NT2/D1 (cell line): ENCODE results near the gene SLC22A12.

ENCODE experiments used
- SUZ12 ChIP-seq: IDR thresholded peaks from 2 replicates; pipeline ENCODE4 v1.6.1; 2011; ENCODE audit not compliant: insufficient read length, insufficient read depth; ENCODE audit errors: extremely low read depth
- ZNF274 ChIP-seq: IDR thresholded peaks from 2 replicates; pipeline ENCODE4 v1.6.1; 2011; ENCODE audit warnings: mild to moderate bottlenecking, low read depth, low read length

DNA sequence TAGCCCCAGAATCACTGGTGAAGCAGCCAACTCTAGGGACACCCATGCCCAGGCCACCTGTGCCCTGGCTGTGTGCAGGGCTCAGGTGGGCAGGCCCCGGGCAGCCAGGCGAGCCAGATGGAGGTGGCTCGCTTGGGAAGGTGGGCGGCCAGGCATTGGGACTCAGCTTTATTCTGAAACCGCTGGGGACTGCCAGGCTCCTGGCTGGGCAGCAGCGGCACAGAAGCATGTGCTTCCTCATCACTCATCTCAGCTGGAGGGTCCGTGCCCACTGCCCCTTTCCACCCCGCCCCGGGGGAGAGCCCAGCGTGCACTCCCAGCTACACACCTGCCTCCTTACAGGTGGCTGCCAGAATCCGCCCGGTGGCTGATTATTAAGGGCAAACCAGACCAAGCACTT lies 27.1 kb upstream of the SLC22A12 start:
- TF ChIP-seq SUZ12 (no peak), ZNF274 (no peak)
